IMR-90 (cell line): ENCODE measurements around the gene ST6GALNAC3. TPM values are rescaled to one million over a fixed set of nuclear protein-coding genes. Genes with fewer than 3 reads are reported as not detected.

Experiments
- ATAC-seq: fragments of 200-7000 bp; cut with Tn5 transposase; 2 replicates; pipeline ENCODE4 v1.9.1; 2020; ENCODE audit warnings: low read depth, mild to moderate bottlenecking, moderate library complexity
- BruUV-seq: library from RNA; stranded (reverse); fragments of 400-500 nt; replicated peaks from 2 replicates; lab custom pipeline; 2021; lab: Mats Ljungman, UMichigan
- CTCF ChIA-PET: fragments of 300-600 bp; formaldehyde crosslinking; extraction: SDS; loops from one replicate; lab custom pipeline; 2021; ENCODE audit warnings: antibody characterized with exemption; lab: Yijun Ruan, JAX
- POLR2A ChIA-PET: fragments of 300-600 bp; sonication (Branson Sonifier 250); formaldehyde crosslinking; loops from one replicate; lab custom pipeline; 2022; ENCODE audit warnings: antibody characterized with exemption; ENCODE audit not compliant: unreplicated experiment; lab: Charles Lee
- DNase-seq: peaks from one replicate; pipeline ENCODE4 v3.0.0; 2013
- H2AFZ ChIP-seq: replicated peaks from 2 replicates; pipeline ENCODE3; 2013; ENCODE audit warnings: low read length, mild to moderate bottlenecking; ENCODE audit not compliant: poor library complexity
- H2AK5ac ChIP-seq: 2 replicates; pipeline ENCODE4 v1.6.1; 2013; ENCODE audit warnings: low read depth, low read length, inconsistent platforms
- H2AK9ac ChIP-seq: replicated peaks from 2 replicates; pipeline ENCODE3; 2013; ENCODE audit warnings: mild to moderate bottlenecking, low read depth, low read length, moderate library complexity; ENCODE audit not compliant: poor library complexity
- H2BK120ac ChIP-seq: 2 replicates; pipeline ENCODE4 v1.6.1; 2013; ENCODE audit warnings: low read depth, low read length, inconsistent platforms
- H2BK15ac ChIP-seq: 3 replicates; pipeline ENCODE4 v1.6.1; 2013; ENCODE audit warnings: low read depth, low read length, inconsistent platforms
- H2BK20ac ChIP-seq: 2 replicates; pipeline ENCODE4 v1.6.1; 2013; ENCODE audit warnings: low read depth, mild to moderate bottlenecking, inconsistent platforms, low read length, moderate library complexity
- H2BK5ac ChIP-seq: 2 replicates; pipeline ENCODE4 v1.6.1; 2013; ENCODE audit warnings: mild to moderate bottlenecking, low read depth, low read length, inconsistent platforms; ENCODE audit not compliant: poor library complexity, severe bottlenecking
- H3K14ac ChIP-seq: replicated peaks from 2 replicates; pipeline ENCODE4 v1.6.1; 2013; ENCODE audit warnings: low read depth, low read length, inconsistent platforms
- H3K18ac ChIP-seq: 2 replicates; pipeline ENCODE4 v1.6.1; 2013; ENCODE audit warnings: low read depth, low read length, control low read depth
- H3K23ac ChIP-seq: 2 replicates; pipeline ENCODE4 v1.6.1; 2013; ENCODE audit warnings: low read depth, low read length, inconsistent platforms
- H3K27ac ChIP-seq: 2 replicates; pipeline ENCODE4 v1.5.1; 2013; ENCODE audit warnings: mild to moderate bottlenecking, control low read depth, low read length; ENCODE audit not compliant: insufficient read depth
- H3K27me3 ChIP-seq: 2 replicates; pipeline ENCODE4 v1.6.1; 2013; ENCODE audit warnings: low read length; ENCODE audit not compliant: control insufficient read depth, insufficient read depth
- H3K36me3 ChIP-seq: 2 replicates; pipeline ENCODE4 v1.6.1; 2013; ENCODE audit warnings: low read length, mixed read lengths; ENCODE audit not compliant: control insufficient read depth, insufficient read depth
- H3K4ac ChIP-seq: 2 replicates; pipeline ENCODE4 v1.6.1; 2013; ENCODE audit warnings: low read depth, low read length, inconsistent platforms
- H3K4me1 ChIP-seq: 2 replicates; pipeline ENCODE4 v1.6.1; 2013; ENCODE audit warnings: low read length, mixed read lengths; ENCODE audit not compliant: control insufficient read depth, insufficient read depth
- H3K4me2 ChIP-seq: 2 replicates; pipeline ENCODE4 v1.6.1; 2013; ENCODE audit warnings: low read depth, mild to moderate bottlenecking, control low read depth, low read length, moderate library complexity
- H3K4me3 ChIP-seq: 2 replicates; pipeline ENCODE4 v1.5.1; 2013; ENCODE audit warnings: low read depth, mild to moderate bottlenecking, control low read depth, low read length, moderate library complexity; ENCODE audit not compliant: insufficient read depth
- H3K56ac ChIP-seq: 2 replicates; pipeline ENCODE4 v1.6.1; 2013; ENCODE audit warnings: low read length, inconsistent platforms; ENCODE audit not compliant: insufficient read depth; ENCODE audit errors: extremely low read depth
- H3K79me1 ChIP-seq, 2 experiments: 2 replicates each; pipeline ENCODE4 v1.6.1; 2013; ENCODE audit warnings: low read length in 2 of 2, inconsistent platforms in 1 of 2, low read depth in 1 of 2
- H3K9ac ChIP-seq: 2 replicates; pipeline ENCODE4 v1.6.1; 2013; ENCODE audit warnings: low read depth, low read length, control low read depth
- H3K9me1 ChIP-seq: 2 replicates; pipeline ENCODE4 v1.6.1; 2013; ENCODE audit warnings: low read length, inconsistent platforms; ENCODE audit not compliant: insufficient read depth
- H3K9me3 ChIP-seq: 2 replicates; pipeline ENCODE4 v1.6.1; 2013; ENCODE audit warnings: low read length; ENCODE audit not compliant: control insufficient read depth, insufficient read depth
- H4K20me1 ChIP-seq: 2 replicates; pipeline ENCODE4 v1.6.1; 2013; ENCODE audit warnings: low read length, inconsistent platforms; ENCODE audit not compliant: insufficient read depth
- H4K5ac ChIP-seq: 2 replicates; pipeline ENCODE4 v1.6.1; 2013; ENCODE audit warnings: mild to moderate bottlenecking, low read depth, low read length, control low read depth
- H4K8ac ChIP-seq, 2 experiments: 2 replicates each; pipeline ENCODE4 v1.6.1; 2013; ENCODE audit warnings: low read depth in 2 of 2, low read length in 2 of 2, control low read depth in 1 of 2, inconsistent platforms in 1 of 2
- H4K91ac ChIP-seq: 2 replicates; pipeline ENCODE4 v1.6.1; 2013; ENCODE audit warnings: low read depth, low read length, inconsistent platforms; ENCODE audit not compliant: insufficient read depth
- BHLHE40 ChIP-seq: fragments of 150-350 bp; IDR thresholded peaks from 2 replicates; pipeline ENCODE4 v1.6.1; 2016; ENCODE audit warnings: mild to moderate bottlenecking, low read depth, low read length
- CEBPB ChIP-seq: IDR thresholded peaks from 2 replicates; pipeline ENCODE4 v1.6.1; 2012; ENCODE audit warnings: low read depth, low read length, improper control_type of control experiment
- CHD1 ChIP-seq: IDR thresholded peaks from 2 replicates; pipeline ENCODE4 v1.6.1; 2012; ENCODE audit warnings: low read depth, low read length, improper control_type of control experiment
- CTCF ChIP-seq: conservative IDR thresholded peaks from 2 replicates; pipeline ENCODE4 v1.5.1; 2012; ENCODE audit warnings: mild to moderate bottlenecking, low read depth, low read length, improper control_type of control experiment
- ELK1 ChIP-seq: fragments of 150-350 bp; IDR thresholded peaks from 2 replicates; pipeline ENCODE4 v1.6.1; 2016; ENCODE audit warnings: low read depth, mild to moderate bottlenecking, low read length, moderate library complexity, borderline replicate concordance
- FOS ChIP-seq: fragments of 150-350 bp; IDR thresholded peaks from 2 replicates; pipeline ENCODE4 v1.6.1; 2016; ENCODE audit warnings: low read depth, low read length
- MAFK ChIP-seq: IDR thresholded peaks from 2 replicates; pipeline ENCODE4 v1.6.1; 2012; ENCODE audit warnings: low read depth, low read length, improper control_type of control experiment
- MAZ ChIP-seq: IDR thresholded peaks from 2 replicates; pipeline ENCODE4 v1.6.1; 2012; ENCODE audit warnings: low read depth, mild to moderate bottlenecking, low read length, improper control_type of control experiment, moderate library complexity, borderline replicate concordance
- MXI1 ChIP-seq: IDR thresholded peaks from 2 replicates; pipeline ENCODE4 v1.6.1; 2012; ENCODE audit warnings: low read depth, mild to moderate bottlenecking, low read length, moderate library complexity, borderline replicate concordance
- NFE2L2 ChIP-seq: fragments of 150-350 bp; IDR thresholded peaks from 2 replicates; pipeline ENCODE4 v1.6.1; 2016; ENCODE audit warnings: low read depth, mild to moderate bottlenecking, low read length
- POLR2A ChIP-seq: IDR thresholded peaks from 2 replicates; pipeline ENCODE4 v1.6.1; 2012; ENCODE audit warnings: mild to moderate bottlenecking, low read depth, low read length
- RAD21 ChIP-seq: IDR thresholded peaks from 2 replicates; pipeline ENCODE4 v1.6.1; 2012; ENCODE audit warnings: low read length, improper control_type of control experiment
- RCOR1 ChIP-seq: IDR thresholded peaks from 2 replicates; pipeline ENCODE4 v1.6.1; 2012; ENCODE audit warnings: mild to moderate bottlenecking, low read length, improper control_type of control experiment; ENCODE audit not compliant: insufficient replicate concordance
- RFX5 ChIP-seq: IDR thresholded peaks from 2 replicates; pipeline ENCODE4 v1.8.0; 2012; ENCODE audit warnings: low read depth, mild to moderate bottlenecking, low read length, moderate library complexity
- SMC3 ChIP-seq: fragments of 150-350 bp; IDR thresholded peaks from 2 replicates; pipeline ENCODE4 v1.6.1; 2016; ENCODE audit warnings: low read depth, mild to moderate bottlenecking, antibody characterized with exemption, low read length, moderate library complexity
- USF2 ChIP-seq: fragments of 150-350 bp; IDR thresholded peaks from 2 replicates; pipeline ENCODE4 v1.6.1; 2017; ENCODE audit warnings: mild to moderate bottlenecking, antibody characterized with exemption, low read length, low read depth
- WGBS, 2 experiments: methylation state at CpG; one replicate each; pipeline versions ENCODE4 v1.1.5 to v1.1.7; 2013; ENCODE audit warnings: missing lambda C conversion rate in 2 of 2; ENCODE audit not compliant: insufficient read length in 1 of 2; ENCODE audit errors: extremely low coverage in 2 of 2; 5-methylcytosine and 5-hydroxymethylcytosine counted together
- dilution Hi-C: fragments of 300-500 bp; cut with HindIII; formaldehyde crosslinking; loops from one replicate; pipeline ENCODE4 v1.14.3; 2018; ENCODE audit warnings: low sequenced_read_pairs; ENCODE audit not compliant: unreplicated experiment
- in situ Hi-C: fragments of 300-500 bp; cut with MboI; formaldehyde crosslinking; loops from 3 replicates; pipeline ENCODE4 v1.14.3; 2019; ENCODE audit warnings: low sequenced_read_pairs, inconsistent platforms, mixed read lengths
- intact Hi-C: fragments of 100-400 bp; cut with micrococcal nuclease; formaldehyde crosslinking; loops from 2 replicates; pipeline ENCODE4 v1.10.0; 2022
- polyA plus RNA-seq, 3 experiments: library from polyadenylated mRNA; depleted of rRNA; stranded (reverse); fragments of >200 nt; gene quantifications; 2 replicates each; pipeline ENCODE4 v1.2.3, GENCODE V29; 2012; ENCODE audit warnings: low replicate concordance in 1 of 3
- total RNA-seq: library from RNA; depleted of rRNA; stranded (reverse); fragments of >200 nt; gene quantifications from 2 replicates; pipeline ENCODE4 v1.2.3, GENCODE V29; 2012

ST6GALNAC3 gene
- total and polyA plus RNA-seq, 2 of the 4 experiments (the other 2 are of a cell fraction) = 0.65 to 1.3 TPM

- Histone ChIP-seq H4K8ac (no peak overlapping the region), H3K9ac (no peak overlapping the region), H2AK9ac (no peak overlapping the region), H4K91ac (no peak overlapping the region), H3K4me2 (no peak overlapping the region), H3K23ac (no peak overlapping the region), H3K9me3 (no peaks in the 10 kb centered on the region), H3K4me1 (no peaks in the 10 kb centered on the region), H4K5ac (no peak overlapping the region), H2BK120ac (no peak overlapping the region), H2BK15ac (no peak overlapping the region), H3K4ac (no peak overlapping the region), H3K18ac (no peak overlapping the region), H3K56ac (no peak overlapping the region), H2AK5ac (no peak overlapping the region), H3K27me3 (no peaks in the 10 kb centered on the region), H3K4me3 (no peak overlapping the region), H2AFZ (no peak overlapping the region), H2BK5ac (no peak overlapping the region), H3K36me3 (no peaks in the 10 kb centered on the region), H3K14ac (no peak overlapping the region), H4K20me1 (no peaks in the 10 kb centered on the region), H3K79me1 (no peaks in the 10 kb centered on the region), H2BK20ac (no peak overlapping the region), H3K9me1 (no peaks in the 10 kb centered on the region), H3K27ac (no peak overlapping the region)
- ATAC-seq = no peak
- dilution Hi-C loops (no loop called here), intact Hi-C loops (no loop called here), in situ Hi-C loops (no loop called here)
- CTCF ChIA-PET = no interaction called here
- no peak for DNase-seq
- POLR2A ChIA-PET = no interaction called here
- TF ChIP-seq RFX5 (no peak), NFE2L2 (no peak), MAZ (no peak), CTCF (no peak), ELK1 (no peak), MXI1 (no peak), FOS (no peak), CHD1 (no peak), POLR2A (no peak), RCOR1 (no peak), BHLHE40 (no peak), MAFK (no peak), RAD21 (no peak), SMC3 (no peak), USF2 (no peak), CEBPB (no peak)
- BruUV-seq = no TSS peak
- no CpG with 5 or more reads among the region's 5 CpGs for WGBS, 2 experiments
Measured at GRCh38 chr1:76122271-76122670, 47.7 kb downstream of the ST6GALNAC3 start.
